Measurements from ENCODE around the gene RNASE8. TPM values are rescaled to one million over a fixed set of nuclear protein-coding genes. Genes with fewer than 3 reads are reported as not detected.

Gene RNASE8
- total RNA-seq, 1 experiment from 2014 or later, result not detected

DNA sequence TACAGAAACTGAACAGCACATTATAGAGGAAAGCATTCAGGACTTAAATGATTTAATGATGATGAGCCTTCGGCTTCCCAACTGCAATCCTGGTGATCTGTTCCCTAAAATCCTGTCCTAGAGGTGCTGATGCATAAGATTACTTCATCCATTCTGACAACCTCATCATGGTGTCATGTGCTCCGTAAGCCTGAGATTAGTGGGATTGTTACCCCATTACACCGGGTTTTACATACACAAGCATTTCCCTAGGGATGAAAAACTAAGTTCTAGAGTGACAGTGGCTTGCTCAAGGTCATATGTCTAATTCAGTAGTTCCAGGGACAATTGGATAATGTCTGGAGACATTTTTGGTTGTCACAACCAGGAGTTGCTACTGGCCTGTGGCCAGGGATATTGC is 20.5 kb upstream of the RNASE8 start:
- TF ChIP-seq, protein P1, sequence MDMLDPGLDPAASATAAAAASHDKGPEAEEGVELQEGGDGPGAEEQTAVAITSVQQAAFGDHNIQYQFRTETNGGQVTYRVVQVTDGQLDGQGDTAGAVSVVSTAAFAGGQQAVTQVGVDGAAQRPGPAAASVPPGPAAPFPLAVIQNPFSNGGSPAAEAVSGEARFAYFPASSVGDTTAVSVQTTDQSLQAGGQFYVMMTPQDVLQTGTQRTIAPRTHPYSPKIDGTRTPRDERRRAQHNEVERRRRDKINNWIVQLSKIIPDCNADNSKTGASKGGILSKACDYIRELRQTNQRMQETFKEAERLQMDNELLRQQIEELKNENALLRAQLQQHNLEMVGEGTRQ (CRISPR knock-in tag; IDR thresholded peaks at IDR 0.05), result no peak
- no peak for TF ChIP-seq JAZF1 (CRISPR knock-in tag; IDR thresholded peaks at IDR 0.05)
- Mint-ChIP-seq H3K9me3 (no peaks in the 10 kb centered on the region), H3K4me1 (peaks cover 26% of the 10 kb centered on the region), H3K27me3 (ENCODE audit: low read depth) (peaks cover 3% of the 10 kb centered on the region; the same call in 1 of the 2 replicates), H3K36me3 (no peaks in the 10 kb centered on the region), H3K4me3 (no peak overlapping the region), H3K27ac (no peak overlapping the region)
- DNase-seq (ENCODE audit: low spot score), result no peak
- ChIA-PET POLR2A (no interaction called here), CTCF (interaction anchor here (0.6 to 12.2 kb wide), 2 partner anchors 22 to 76 kb away, joined by 5 to 104 read pairs; no protein-coding TSS in a partner anchor)
- ATAC-seq, result no peak

DNA sequence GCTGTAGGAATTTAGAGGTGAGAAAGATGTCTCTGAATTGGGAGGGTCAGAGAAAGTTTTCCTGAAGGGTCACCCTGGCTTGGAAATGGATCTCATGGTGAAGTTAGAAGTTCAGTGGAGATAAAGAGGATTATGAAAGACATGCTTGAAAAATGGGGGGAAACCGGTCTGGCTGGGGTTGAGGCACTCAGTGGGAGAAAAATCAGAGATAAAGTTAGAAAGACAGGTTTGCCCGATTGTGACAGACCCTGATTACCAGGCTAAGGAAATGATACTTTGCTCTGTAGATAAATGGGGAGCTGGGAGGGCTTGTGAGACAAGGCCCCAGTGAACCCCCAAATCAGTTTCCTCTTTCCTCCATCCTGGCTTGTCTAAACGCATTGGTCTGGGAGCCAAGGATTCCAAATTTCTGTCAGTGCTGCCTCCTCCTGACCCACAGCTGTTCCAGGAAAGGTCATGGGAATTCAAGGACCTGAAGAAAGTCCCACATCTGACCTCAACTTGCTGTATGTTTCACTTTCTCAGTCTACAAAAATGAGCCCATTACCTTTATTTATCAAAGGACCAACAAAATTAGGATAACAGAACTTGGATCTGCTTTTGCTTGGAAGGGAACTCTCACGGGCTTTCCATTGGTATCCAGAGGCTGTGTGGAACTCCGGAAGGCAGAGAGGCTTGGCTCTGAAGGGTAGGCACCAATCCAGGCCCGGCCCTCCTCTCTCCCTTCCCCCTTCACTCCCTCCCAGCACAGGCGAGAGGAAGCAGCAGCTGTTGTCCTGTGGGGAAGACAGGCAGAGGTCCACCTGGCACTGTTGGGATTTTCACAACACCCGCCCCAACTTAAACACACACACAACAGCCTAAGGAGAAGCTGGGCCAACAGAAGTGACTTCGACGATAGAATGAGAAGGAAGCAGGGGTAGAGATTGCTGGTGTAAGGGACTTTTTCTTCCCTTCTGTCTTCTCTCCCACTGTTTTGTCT is 18.9 kb upstream of the RNASE8 start:
- Mint-ChIP-seq H3K27me3 (ENCODE audit: low read depth) (peaks cover 3% of the 10 kb centered on the region; the same call in 1 of the 2 replicates), H3K4me1 (peaks cover 26% of the 10 kb centered on the region), H3K4me3 (peak overlapping the region; percentile 25; the same call in 1 of the 2 replicates), H3K27ac (peak overlapping the region; percentile 49), H3K9me3 (no peaks in the 10 kb centered on the region), H3K36me3 (no peaks in the 10 kb centered on the region)
- CTCF ChIA-PET, result interaction anchor here (1.1 to 7.0 kb wide), 30 partner anchors 7 to 379 kb away, joined by 3 to 670 read pairs (median 15); partner anchors contain the start of genes ARHGEF40, NDRG2, RNASE4 and RNASE8
- POLR2A ChIA-PET, result interaction anchor here (1.0 to 2.8 kb wide), 3 partner anchors 12 to 64 kb away, joined by 3 to 26 read pairs (median 3); no protein-coding TSS in a partner anchor
- DNase-seq (ENCODE audit: low spot score) (peak; percentile 68), ATAC-seq (peak; percentile 97)
- TF ChIP-seq, protein P2, sequence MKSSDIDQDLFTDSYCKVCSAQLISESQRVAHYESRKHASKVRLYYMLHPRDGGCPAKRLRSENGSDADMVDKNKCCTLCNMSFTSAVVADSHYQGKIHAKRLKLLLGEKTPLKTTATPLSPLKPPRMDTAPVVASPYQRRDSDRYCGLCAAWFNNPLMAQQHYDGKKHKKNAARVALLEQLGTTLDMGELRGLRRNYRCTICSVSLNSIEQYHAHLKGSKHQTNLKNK (CRISPR knock-in tag; IDR thresholded peaks at IDR 0.05), result no peak
- TF ChIP-seq, protein P3, sequence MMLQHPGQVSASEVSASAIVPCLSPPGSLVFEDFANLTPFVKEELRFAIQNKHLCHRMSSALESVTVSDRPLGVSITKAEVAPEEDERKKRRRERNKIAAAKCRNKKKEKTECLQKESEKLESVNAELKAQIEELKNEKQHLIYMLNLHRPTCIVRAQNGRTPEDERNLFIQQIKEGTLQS (CRISPR knock-in tag; conservative IDR thresholded peaks at IDR 0.05), result no peak
- TF ChIP-seq, protein P4, sequence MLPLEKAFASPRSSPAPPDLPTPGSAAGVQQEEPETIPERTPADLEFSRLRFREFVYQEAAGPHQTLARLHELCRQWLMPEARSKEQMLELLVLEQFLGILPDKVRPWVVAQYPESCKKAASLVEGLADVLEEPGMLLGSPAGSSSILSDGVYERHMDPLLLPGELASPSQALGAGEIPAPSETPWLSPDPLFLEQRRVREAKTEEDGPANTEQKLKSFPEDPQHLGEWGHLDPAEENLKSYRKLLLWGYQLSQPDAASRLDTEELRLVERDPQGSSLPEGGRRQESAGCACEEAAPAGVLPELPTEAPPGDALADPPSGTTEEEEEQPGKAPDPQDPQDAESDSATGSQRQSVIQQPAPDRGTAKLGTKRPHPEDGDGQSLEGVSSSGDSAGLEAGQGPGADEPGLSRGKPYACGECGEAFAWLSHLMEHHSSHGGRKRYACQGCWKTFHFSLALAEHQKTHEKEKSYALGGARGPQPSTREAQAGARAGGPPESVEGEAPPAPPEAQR (CRISPR knock-in tag; IDR thresholded peaks at IDR 0.05), result no peak
- TF ChIP-seq RELA (CRISPR knock-in tag; IDR thresholded peaks at IDR 0.05; ENCODE audit: borderline replicate concordance), result no peak
- TF ChIP-seq, protein P5, sequence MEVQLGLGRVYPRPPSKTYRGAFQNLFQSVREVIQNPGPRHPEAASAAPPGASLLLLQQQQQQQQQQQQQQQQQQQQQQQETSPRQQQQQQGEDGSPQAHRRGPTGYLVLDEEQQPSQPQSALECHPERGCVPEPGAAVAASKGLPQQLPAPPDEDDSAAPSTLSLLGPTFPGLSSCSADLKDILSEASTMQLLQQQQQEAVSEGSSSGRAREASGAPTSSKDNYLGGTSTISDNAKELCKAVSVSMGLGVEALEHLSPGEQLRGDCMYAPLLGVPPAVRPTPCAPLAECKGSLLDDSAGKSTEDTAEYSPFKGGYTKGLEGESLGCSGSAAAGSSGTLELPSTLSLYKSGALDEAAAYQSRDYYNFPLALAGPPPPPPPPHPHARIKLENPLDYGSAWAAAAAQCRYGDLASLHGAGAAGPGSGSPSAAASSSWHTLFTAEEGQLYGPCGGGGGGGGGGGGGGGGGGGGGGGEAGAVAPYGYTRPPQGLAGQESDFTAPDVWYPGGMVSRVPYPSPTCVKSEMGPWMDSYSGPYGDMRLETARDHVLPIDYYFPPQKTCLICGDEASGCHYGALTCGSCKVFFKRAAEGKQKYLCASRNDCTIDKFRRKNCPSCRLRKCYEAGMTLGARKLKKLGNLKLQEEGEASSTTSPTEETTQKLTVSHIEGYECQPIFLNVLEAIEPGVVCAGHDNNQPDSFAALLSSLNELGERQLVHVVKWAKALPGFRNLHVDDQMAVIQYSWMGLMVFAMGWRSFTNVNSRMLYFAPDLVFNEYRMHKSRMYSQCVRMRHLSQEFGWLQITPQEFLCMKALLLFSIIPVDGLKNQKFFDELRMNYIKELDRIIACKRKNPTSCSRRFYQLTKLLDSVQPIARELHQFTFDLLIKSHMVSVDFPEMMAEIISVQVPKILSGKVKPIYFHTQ (CRISPR knock-in tag; IDR thresholded peaks at IDR 0.05), result no peak
- TF ChIP-seq, protein P6, sequence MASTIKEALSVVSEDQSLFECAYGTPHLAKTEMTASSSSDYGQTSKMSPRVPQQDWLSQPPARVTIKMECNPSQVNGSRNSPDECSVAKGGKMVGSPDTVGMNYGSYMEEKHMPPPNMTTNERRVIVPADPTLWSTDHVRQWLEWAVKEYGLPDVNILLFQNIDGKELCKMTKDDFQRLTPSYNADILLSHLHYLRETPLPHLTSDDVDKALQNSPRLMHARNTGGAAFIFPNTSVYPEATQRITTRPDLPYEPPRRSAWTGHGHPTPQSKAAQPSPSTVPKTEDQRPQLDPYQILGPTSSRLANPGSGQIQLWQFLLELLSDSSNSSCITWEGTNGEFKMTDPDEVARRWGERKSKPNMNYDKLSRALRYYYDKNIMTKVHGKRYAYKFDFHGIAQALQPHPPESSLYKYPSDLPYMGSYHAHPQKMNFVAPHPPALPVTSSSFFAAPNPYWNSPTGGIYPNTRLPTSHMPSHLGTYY (CRISPR knock-in tag; IDR thresholded peaks at IDR 0.05), result no peak
- no peak for TF ChIP-seq NFATC4 (CRISPR knock-in tag; IDR thresholded peaks at IDR 0.05)

Measured in WTC11 (cell line).